ENCODE data around the gene PRSS22. TPM values are rescaled to one million over a fixed set of nuclear protein-coding genes. Genes with fewer than 3 reads are reported as not detected.

The PRSS22 gene
- polyA plus RNA-seq, 1 of the 3 experiments (the other 2 are of a cell fraction): not detected

GRCh38 chr16:2817340-2818271 lies 40.4 kb downstream of the PRSS22 start:
- Histone ChIP-seq H4K20me1 (ENCODE audit: insufficient read depth) (no peaks in the 10 kb centered on the region), H3K9me2 (no peaks in the 10 kb centered on the region), H3K9ac (no peak overlapping the region), H3K27ac (ENCODE audit: low read depth in 2 of 2, low read length in 1 of 2) (no peak overlapping the region; a peak in 1 of 4 replicates), H2AFZ (ENCODE audit: low read depth) (no peak overlapping the region), H3K9me3 (no peaks in the 10 kb centered on the region), H3K36me3 (replicated peaks in 1 of 2; ENCODE audit: control insufficient read depth in 1 of 2, insufficient read depth in 2 of 2, low read length in 1 of 2) (no peaks in the 10 kb centered on the region), H3K27me3 (ENCODE audit: insufficient read depth) (no peaks in the 10 kb centered on the region), H3K79me2 (ENCODE audit: insufficient read depth) (no peaks in the 10 kb centered on the region), H3K4me3 (ENCODE audit: low read depth in 2 of 2, low read length in 1 of 2) (no peak overlapping the region), H3K4me2 (no peak overlapping the region), H3F3A (replicated peaks; ENCODE audit: insufficient read depth) (no peaks in the 10 kb centered on the region), H3K4me1 (ENCODE audit: control insufficient read depth in 1 of 2, insufficient read depth in 2 of 2, low read depth in 1 of 2, low read length in 1 of 2) (peaks cover 0 to 24% of the 10 kb centered on the region in 2 experiments; a peak in 1 of 4 replicates)
- WGBS (ENCODE audit: low lambda C conversion rate): 87% methylated on average over 65 of the region's 68 CpGs
- POLR2A ChIA-PET: no interaction called here
- no peak for TF ChIP-seq PBX3 (IDR thresholded peaks at IDR 0.05)
- TF ChIP-seq RAD21 (IDR thresholded peaks at IDR 0.05; ENCODE audit: low read length): no peak
- TF ChIP-seq GATA2 (CRISPR knock-in tag; IDR thresholded peaks at IDR 0.05): no peak
- TF ChIP-seq FOSL2 (IDR thresholded peaks at IDR 0.05; ENCODE audit: borderline replicate concordance, low read depth): no peak
- no peak for TF ChIP-seq SIN3A (IDR thresholded peaks at IDR 0.05; ENCODE audit: borderline replicate concordance, low read depth, low read length)
- TF ChIP-seq REST (IDR thresholded peaks at IDR 0.05; ENCODE audit: low read depth, low read length): no peak
- no peak for TF ChIP-seq USF2 (IDR thresholded peaks at IDR 0.05; ENCODE audit: borderline replicate concordance, low read depth, low read length)
- no peak for TF ChIP-seq SMC3 (IDR thresholded peaks at IDR 0.05; ENCODE audit: low read depth, low read length)
- TF ChIP-seq RFX5 (IDR thresholded peaks at IDR 0.05; ENCODE audit: low read length): no peak
- no peak for TF ChIP-seq NRF1 (IDR thresholded peaks at IDR 0.05; ENCODE audit: low read depth, low read length)
- no peak for TF ChIP-seq JUND (IDR thresholded peaks at IDR 0.05)
- TF ChIP-seq NFIC (IDR thresholded peaks at IDR 0.05; ENCODE audit: borderline replicate concordance): no peak
- no peak for TF ChIP-seq TCF12 (IDR thresholded peaks at IDR 0.05)
- no peak for DNase-seq
- CTCF ChIA-PET: interaction anchor here (1.0 kb wide), 1 partner anchor 22 kb away, joined by 3 read pairs; no protein-coding TSS in a partner anchor

All from SK-N-SH (cell line).